ENCODE measurements around the gene OR5AR1. TPM values are rescaled to one million over a fixed set of nuclear protein-coding genes. Genes with fewer than 3 reads are reported as not detected.
A peak's percentile ranks its signal among the peaks of the same experiment; 100 is the strongest.
"Not testable (repeated sequence)": the region's sequence is repeated elsewhere in the genome, so short reads cannot be mapped to it uniquely, and the experiment has no call there.

The OR5AR1 gene
- total RNA-seq (ENCODE audit: insufficient read depth, low replicate concordance), result 13.7 TPM

DNA sequence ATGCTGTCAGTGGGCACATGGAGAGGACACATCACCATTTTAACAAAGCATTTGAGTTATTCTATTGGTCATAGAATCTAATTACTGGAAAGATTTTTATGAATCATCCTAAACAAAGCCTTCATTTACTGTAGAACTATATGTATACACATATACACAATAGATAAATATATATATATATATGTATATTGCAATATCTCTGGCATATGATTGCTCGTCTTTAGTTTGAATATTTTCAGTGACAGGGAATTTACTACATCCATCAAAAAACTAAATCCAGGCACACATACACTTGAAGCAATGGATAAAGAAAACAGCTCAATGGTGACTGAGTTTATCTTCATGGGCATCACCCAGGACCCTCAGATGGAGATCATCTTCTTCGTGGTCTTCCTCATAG is at the start of gene OR5AR1:
Gene OR5AR1, plus strand, starts transcription at position 301 of the 400 bp plus-strand sequence. Its CDS starts 0 bp downstream, at position 301.
- no peak for DNase-seq (ENCODE audit: low spot score)

DNA sequence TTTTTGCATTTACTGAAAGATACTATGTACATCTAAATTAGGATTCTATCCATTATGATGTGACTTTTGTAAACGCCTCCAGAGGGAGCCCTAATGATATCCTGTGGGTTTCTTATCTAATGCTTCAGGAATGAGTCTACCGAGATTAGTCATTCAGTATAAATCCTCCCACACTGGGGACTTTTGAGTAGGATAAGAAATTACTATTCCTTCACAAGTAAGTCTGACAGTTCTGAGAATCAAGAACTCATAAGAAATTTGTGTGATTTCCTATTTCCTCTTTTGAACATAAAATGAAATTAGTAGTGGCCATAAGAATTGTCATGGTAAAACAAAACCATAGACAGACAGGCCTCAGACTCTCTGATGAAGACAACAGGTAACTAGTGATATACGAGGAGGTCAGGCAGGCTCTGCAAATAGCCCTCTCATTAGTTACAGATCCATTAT is 38.8 kb upstream of the OR5AR1 start:
- DNase-seq (ENCODE audit: low spot score), result peak; percentile 60

DNA sequence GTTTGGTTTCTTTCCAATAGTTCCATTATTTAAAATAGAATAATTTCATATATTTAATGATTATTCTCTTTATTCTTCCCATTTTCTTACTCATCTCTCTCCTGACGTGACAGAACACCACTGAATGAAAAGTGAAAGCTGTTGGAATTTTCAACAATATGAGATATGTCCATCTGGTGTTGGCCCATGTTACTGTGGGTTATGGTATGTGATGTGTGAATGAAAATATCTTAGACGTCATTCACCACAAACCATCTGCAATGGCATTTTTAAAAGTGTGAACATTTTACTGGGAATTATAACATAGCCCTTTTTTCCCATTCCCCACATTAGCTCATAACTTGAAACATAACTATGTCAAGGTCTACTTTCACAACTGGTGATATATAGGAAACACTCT is 37.5 kb upstream of the OR5AR1 start:
- no peak for DNase-seq (ENCODE audit: low spot score)

DNA sequence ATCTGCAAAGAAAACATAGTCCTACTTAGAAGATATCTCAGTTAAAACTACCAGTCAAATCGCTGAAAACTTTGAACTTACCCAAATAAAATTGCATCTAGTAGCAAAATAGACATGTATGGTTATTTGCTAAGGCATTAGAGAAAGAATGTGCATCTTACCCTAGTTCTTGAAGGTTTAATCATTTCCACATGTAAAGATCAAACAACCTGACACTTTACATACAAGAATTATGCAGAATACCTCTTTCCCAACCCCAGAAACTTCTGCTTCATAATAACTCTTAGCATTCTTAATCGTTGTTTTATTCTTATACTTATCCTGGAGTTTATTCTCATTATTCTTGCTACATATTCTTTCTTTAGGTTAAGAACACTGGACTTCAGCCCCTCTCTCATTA is 31.2 kb upstream of the OR5AR1 start:
- no peak for DNase-seq (ENCODE audit: low spot score)

DNA sequence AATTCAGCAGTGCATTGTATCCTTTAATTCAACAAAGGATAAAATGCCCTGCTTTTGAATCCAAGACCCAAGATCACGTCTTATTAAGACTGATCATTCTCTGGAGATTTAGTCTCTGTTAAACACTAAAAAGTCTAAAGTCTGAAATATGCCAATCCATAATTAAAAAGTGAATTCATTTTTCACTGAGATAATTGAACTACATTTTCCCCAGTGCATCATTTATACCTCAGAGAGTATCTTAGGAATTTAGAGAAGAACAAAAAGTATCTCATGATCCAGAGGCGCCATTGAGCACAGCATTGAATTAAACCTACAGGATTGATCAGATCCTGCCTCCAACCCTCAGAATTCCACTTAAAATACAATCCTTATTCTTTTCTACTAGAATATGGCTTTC is 26.6 kb upstream of the OR5AR1 start:
- no peak for DNase-seq (ENCODE audit: low spot score)

DNA sequence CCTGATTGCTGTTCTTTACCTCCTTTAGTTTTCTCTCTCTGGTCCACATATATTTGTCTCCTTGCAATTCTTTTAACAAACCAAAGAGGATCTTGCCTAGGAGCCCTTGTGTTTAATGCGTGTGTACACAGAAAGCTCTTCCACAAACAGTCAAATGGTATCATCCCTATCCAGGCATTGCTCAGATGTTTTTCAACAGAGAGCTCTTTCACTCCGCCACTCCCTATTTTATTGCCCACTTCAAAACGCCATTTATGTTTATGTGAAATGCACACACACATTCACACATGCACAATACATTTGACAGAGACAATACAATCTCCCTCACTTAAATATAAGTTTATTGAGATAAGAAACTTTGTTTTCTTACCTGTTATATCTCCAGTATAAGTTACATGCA is 26.0 kb upstream of the OR5AR1 start:
- no peak for DNase-seq (ENCODE audit: low spot score)

DNA sequence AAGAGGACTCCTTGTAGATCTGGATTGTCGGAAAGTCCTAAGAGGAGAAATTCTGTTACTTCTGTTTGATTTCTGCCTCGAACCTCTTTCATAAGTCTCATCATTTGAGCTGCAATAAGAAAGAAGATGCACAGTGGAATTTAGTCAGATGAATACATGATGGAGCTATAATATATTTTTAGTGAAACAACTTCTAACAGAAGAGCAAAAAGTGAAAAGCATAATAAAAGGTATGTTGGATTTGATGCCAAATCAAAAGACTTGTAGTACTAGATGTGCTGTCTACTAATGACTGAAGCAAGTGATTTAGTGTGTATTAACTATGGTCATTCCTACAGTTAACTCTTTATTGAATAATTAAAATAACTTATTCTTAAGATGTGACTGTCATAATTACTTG is 21.1 kb upstream of the OR5AR1 start, which contains the start of gene OR5AP2:
Gene OR5AP2, minus strand, starts transcription at position 101 of the 400 bp plus-strand sequence. Its CDS starts 0 bp downstream, at position 101.
- DNase-seq (ENCODE audit: low spot score), result no peak

DNA sequence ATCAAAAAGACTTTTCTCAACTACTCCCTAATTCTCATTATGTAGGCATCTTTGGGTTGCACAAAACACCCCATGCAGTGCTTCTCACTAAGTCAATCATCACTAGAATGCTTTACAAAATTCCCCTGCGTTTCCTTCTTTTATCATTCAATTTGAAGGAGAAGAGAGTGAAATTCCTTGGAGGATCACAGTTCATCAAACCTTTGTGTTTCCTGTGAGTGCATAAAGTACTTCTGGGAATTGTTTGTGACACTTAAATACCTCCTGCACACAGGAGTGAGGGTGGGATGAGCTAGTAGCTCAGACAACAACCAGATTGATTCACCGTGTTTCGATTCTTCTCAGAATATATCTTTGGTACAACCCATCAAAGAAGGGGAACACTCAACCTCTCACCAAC is 3.7 kb upstream of the OR5AR1 start:
- DNase-seq (ENCODE audit: low spot score), result no peak

DNA sequence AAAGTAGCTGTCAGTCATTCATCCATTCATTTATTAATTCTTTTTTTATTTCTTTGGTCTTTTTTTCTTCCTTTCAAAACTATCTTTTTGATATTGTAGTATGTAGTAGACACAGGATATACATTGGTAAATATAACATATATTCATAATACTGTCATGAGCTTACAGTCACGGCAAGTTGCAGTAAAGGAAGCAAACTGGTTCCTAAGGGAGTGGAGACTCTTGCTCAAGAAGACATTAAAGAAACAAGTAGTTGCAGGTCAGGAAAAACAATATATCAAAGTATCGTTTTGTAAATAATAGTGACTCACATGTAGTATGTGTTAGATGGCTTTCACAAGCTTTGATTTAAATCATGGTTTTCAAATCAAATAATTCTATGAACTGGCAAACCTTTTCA is 7.5 kb downstream of the OR5AR1 start:
- no peak for DNase-seq (ENCODE audit: low spot score)

DNA sequence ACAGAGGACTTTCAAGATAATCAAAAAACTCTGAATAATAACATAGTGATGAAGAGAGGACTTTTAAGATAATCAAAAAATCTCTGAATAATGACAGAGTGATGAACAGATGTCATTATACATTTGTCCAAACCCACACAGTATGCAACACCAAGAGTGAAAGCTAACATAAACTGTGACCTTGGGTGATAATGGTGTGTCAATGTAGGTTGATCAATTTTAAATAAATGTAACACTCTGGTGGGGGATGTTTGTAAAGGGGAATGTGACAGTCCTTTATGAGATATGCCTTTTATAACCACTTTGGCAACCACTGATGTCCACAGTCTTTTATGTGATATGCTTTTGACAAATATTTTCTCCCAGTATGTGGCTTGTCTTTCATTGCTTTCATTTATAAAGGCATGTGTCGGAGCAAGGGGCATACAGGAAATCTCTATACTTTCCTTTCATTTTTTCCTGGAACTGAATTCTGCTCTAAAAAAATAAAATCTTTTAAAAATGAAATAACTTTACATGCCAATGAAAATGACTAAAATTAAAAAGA is 25.1 kb downstream of the OR5AR1 start:
- DNase-seq (ENCODE audit: low spot score), result no peak

DNA sequence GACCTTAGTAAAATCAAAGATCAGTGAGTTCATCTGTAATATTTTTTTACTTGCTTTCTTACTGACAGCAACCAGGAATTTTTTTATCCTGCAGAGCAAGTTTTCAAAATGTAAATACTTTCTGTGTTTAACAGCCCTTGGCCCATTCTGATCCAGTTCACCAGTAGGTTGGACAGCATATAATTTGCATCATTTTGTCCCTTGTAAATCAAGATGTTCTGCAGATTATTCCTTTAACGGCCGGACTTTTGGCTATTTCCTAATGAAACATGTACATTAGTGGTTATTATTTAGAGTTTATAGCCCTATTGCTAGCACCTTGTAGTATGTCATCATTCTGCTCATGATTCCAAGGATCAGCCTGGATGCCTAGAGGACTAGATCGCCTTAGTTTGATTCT is 27.7 kb downstream of the OR5AR1 start:
- not testable (repeated sequence) for DNase-seq (ENCODE audit: low spot score)

DNA sequence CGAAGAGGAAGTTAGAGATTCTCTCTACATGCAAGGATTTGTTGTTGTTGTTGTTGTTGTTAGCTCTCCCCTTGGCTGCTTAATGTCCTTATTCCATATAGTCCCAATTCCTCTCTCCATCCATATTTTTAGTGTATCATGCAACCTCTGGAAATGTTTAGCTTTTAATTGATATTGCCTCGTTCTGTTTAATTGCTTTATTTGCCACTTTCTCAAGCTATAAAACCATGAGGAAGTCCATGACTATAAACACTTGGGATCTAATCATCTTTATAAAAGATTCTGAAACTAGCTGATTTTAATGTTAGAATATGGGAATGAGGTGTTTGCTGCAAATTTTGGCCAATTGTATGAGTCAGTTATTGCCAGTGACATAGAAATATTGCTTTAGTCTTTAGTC is 29.9 kb downstream of the OR5AR1 start:
- no peak for DNase-seq (ENCODE audit: low spot score)

DNA sequence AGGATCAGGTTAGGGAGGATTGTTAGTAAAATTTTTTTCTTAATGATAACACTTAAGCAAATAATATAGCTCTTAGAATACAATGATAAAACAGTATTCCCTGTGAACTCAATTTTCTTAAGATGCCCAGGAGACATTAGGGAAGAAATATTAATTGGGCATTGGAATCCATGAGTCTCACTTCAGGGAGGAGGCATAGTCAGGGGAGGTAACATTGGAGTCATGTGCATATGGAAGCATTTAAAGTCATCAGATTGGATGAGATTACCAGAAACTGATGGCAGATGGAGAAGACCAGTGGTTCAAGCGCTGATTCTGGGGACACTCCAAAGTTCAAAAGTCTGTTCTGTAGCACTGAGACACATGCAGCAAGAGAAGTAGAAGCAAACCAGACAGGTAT is 35.3 kb downstream of the OR5AR1 start, which contains the start of gene OR9G1:
Gene OR9G1, plus strand, starts transcription at position 301 of the 400 bp plus-strand sequence. CDS start 1,293 bp downstream, outside the sequence.
- DNase-seq (ENCODE audit: low spot score), result no peak

DNA sequence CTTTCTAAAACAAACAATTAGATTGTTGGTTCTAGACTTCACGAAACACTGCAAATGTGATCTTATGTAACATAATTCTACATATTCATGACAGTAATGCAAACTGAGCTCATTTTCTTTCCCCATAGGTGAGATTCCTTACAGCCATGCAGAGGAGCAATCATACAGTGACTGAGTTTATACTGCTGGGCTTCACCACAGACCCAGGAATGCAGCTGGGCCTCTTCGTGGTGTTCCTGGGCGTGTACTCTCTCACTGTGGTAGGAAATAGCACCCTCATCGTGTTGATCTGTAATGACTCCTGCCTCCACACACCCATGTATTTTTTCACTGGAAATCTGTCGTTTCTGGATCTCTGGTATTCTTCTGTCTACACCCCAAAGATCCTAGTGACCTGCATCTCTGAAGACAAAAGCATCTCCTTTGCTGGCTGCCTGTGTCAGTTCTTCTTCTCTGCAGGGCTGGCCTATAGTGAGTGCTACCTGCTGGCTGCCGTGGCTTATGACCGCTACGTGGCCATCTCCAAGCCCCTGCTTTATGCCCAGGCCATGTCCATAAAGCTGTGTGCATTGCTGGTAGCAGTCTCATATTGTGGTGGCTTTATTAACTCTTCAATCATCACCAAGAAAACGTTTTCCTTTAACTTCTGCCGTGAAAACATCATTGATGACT is 36.9 kb downstream of the OR5AR1 start:
- DNase-seq (ENCODE audit: low spot score), result peak; percentile 11

DNA sequence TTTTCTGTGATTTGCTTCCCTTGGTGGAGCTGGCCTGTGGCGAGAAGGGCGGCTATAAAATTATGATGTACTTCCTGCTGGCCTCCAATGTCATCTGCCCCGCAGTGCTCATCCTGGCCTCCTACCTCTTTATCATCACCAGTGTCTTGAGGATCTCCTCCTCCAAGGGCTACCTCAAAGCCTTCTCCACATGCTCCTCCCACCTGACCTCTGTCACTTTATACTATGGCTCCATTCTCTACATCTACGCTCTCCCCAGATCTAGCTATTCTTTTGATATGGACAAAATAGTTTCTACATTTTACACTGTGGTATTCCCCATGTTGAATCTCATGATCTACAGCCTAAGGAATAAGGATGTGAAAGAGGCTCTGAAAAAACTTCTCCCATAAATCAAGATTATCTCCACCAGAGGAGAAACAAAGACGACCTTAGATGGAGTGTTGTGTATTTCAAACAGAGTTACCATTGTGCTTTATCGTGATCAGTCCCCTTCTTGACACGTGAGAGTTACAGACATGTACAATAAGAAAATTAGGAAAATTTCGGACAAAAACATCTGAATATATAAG is 37.5 kb downstream of the OR5AR1 start:
- no peak for DNase-seq (ENCODE audit: low spot score)

DNA sequence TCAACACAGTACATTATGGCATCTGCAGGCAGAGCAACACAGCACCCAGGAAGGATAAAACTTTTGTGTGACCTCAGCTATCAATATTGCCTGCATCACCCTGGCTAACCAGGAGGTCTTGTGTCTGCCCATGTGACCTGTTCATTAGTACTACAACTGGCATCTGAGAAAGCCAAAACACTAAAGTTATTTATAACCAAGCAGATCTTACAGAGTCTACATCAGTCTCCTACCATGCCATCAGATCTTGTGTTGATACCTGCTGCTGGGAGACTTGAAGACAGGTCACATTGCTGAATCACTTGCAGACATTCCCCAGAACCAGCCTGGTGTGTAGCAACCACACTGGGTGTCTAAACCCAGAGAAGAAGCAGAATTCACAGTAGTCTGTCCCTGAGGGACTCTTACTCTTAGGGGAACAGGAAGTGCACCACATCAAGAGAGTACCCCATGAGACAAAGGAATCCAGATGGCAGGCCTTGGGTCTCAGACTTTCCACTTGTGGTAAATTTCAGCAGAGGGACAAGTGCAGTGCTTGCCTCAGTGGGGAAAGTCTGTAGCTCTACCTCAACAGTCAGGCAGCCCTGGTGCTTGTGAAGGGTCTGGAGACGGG is 42.4 kb downstream of the OR5AR1 start:
- DNase-seq (ENCODE audit: low spot score), result no peak

DNA sequence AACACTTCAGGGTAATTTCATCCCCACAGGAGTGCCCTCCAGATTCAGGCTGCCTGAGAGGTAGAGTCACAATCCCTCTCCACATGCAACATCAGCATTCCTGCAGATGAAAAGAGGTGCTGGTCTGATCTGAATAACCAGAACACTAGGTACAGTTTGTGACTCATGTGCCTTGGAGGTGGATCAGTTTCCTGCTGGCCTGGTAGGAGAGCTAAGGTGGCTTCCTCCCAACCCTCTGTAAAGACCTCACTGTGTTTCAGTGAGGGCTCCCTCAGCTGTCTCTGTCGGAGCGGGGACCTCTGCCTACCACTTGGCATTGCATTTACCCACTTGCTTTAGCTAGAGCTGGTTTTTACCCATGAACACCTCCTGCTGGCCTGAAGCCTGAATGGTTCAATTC is 43.0 kb downstream of the OR5AR1 start:
- DNase-seq (ENCODE audit: low spot score), result no peak

DNA sequence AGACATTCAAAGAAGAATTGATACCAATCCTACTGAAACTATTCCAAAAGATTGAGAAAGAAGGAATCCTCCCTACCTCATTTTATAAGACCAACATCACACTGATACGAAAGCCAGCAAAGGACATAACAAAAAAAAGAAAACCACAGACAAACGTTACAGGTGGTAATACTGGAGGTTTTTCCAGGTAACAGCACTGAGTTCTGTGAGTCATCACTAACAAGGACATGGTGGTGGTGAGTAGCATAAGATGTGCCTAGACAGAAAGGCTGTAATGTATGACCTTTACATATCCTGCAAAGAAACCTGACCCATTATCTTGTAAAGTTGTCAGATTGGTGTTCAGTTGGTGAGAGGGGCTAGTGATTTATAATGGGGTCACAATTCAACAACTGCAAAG is 50.7 kb downstream of the OR5AR1 start:
- DNase-seq (ENCODE audit: low spot score), result no peak
